GM12892 (cell line): ENCODE results near the gene LIMK2.

Experiments
- DNase-seq: peaks from one replicate; pipeline ENCODE4 v3.0.0; 2011; ENCODE audit not compliant: insufficient read length
- FAIRE-seq: peaks from 2 replicates; lab custom pipeline; 2011; peaks lifted over from hg19 to GRCh38; lab: Jason Lieb, UNC
- POLR2A ChIP-seq: IDR thresholded peaks from 2 replicates; pipeline ENCODE4 v1.6.1; 2011; ENCODE audit warnings: low read depth, low read length, control low read depth
- POLR2AphosphoS5 ChIP-seq: IDR thresholded peaks from 2 replicates; pipeline ENCODE4 v1.6.1; 2011; ENCODE audit warnings: low read depth, low read length, control low read depth
- TAF1 ChIP-seq: IDR thresholded peaks from 2 replicates; pipeline ENCODE4 v1.6.1; 2011; ENCODE audit warnings: low read depth, mild to moderate bottlenecking, control low read depth, low read length, borderline replicate concordance

Gene LIMK2

DNA sequence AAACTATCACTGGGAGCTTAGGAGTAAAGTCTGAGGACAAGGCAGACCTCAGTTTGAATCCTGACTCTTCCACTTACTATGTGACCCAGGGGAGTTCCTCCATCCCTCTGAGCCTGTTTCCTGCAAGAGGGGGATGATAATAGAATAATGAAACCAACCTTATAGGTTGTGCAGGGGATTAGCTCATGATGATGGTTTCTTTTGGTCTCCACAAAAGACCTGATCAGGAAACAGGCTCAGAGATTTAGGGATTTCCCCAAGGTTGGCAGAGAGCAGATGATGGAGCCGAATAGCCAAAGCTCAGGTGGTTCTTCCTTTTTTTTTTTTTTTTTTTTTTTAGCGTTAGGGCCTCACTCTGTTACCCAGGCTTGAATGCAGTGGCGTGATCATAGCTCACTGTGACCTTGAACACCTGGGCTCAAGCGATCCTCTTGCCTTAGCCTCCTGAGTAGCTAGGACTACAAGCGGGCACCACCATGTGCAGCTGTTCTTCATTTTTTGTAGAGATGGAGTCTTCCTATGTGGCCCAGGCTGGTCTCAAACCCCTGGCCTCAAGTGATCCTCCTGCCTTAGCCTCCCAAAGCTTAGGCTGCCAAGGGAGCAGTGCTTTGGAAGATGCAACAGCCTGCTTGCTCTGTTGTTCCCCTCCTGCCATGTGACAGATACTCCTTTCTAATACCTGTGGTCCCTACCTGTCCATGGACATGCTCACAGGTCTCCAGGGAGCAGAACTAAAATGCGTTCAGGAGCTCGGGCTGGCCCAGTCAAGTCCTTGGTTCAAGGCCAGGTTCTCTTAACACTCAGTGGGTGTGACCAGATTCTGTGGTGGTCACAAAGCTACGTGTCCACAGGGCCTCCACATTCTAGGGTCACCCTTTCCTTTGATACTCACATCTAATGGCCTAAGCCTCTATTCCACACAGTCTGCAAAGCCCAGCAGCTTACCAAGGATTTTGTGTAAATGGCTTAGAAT, 111.8 kb downstream of the LIMK2 start:
- no peak for DNase-seq
- TF ChIP-seq POLR2A (no peak), POLR2AphosphoS5 (no peak), TAF1 (no peak)
- no peak for FAIRE-seq

GRCh38 chr22:31326877-31327276, 114.8 kb downstream of the LIMK2 start:
- DNase-seq = no peak
- no peak for FAIRE-seq
- no peak for TF ChIP-seq POLR2AphosphoS5
- TF ChIP-seq TAF1 = no peak
- no peak for TF ChIP-seq POLR2A

- FAIRE-seq (no peak), DNase-seq (no peak)
- no peak for TF ChIP-seq POLR2A
- no peak for TF ChIP-seq POLR2AphosphoS5
- TF ChIP-seq TAF1 = no peak
Observed at GRCh38 chr22:31327806-31328543, 115.9 kb downstream of the LIMK2 start.

DNA sequence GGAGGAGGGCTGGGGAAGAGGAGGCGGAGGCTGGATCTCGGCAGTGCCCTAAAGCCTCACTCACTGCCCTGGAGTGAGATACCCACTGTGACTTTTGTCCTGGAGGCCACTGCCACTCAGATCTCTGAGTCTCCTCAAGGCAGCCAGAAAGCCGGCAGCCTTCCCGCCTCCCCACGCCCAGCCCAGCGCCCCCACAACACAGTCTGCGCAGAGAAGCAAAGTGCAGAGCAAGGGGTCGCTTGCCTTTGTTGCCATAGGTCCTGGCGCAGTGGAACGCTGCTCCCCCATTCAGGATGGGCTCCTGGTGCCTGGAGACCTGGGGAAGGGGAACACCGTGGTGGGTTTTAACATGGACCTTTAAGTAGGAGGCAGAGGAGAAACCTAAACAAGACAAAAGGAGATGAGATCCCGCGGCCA, 116.5 kb downstream of the LIMK2 start:
- DNase-seq (no peak), FAIRE-seq (no peak)
- no peak for TF ChIP-seq POLR2AphosphoS5
- TF ChIP-seq POLR2A = no peak
- no peak for TF ChIP-seq TAF1

- DNase-seq (no peak), FAIRE-seq (no peak)
- TF ChIP-seq POLR2AphosphoS5 (no peak), TAF1 (no peak), POLR2A (no peak)
Observed at GRCh38 chr22:31329029-31329428, 116.9 kb downstream of the LIMK2 start.
